ENCODE data around the gene TNIK. TPM values are rescaled to one million over a fixed set of nuclear protein-coding genes. Genes with fewer than 3 reads are reported as not detected.
"Not testable (repeated sequence)": the region's sequence is repeated elsewhere in the genome, so short reads cannot be mapped to it uniquely, and the experiment has no call there.

The TNIK gene
- total RNA-seq, 1 experiment from 2014 or later = 0.69 TPM

- BruUV-seq (replicated peaks) = no TSS peak
Observed at GRCh38 chr3:171384101-171384891, 75.9 kb downstream of the TNIK start.

GRCh38 chr3:171383206-171384018 is 76.8 kb downstream of the TNIK start:
- TF ChIP-seq EZH2 (IDR thresholded peaks at IDR 0.05; ENCODE audit: borderline replicate concordance, low read depth, low read length, poor library complexity, severe bottlenecking) (no peak), CTCF (conservative IDR thresholded peaks at IDR 0.05; ENCODE audit: low read depth, low read length) (no peak)
- Histone ChIP-seq H3K36me3 (ENCODE audit: insufficient read depth, low read length, poor library complexity, severe bottlenecking) (no peaks in the 10 kb centered on the region), H3K27ac (ENCODE audit: low read depth, low read length, poor library complexity, severe bottlenecking) (no peak overlapping the region), H3K9me3 (ENCODE audit: low read depth, low read length, poor library complexity, severe bottlenecking) (no peaks in the 10 kb centered on the region), H3K4me1 (ENCODE audit: insufficient read depth, low read length, poor library complexity, severe bottlenecking) (no peaks in the 10 kb centered on the region), H3K27me3 (replicated peaks; ENCODE audit: insufficient read depth, low read depth, low read length, poor library complexity) (peaks cover 5% of the 10 kb centered on the region), H3K4me3 (ENCODE audit: low read depth, low read length, poor library complexity, severe bottlenecking) (no peak overlapping the region)
- no TSS peak for BruUV-seq (replicated peaks)
- POLR2A ChIA-PET (ENCODE audit: low non-redundant PET) = no interaction called here
- intact Hi-C loops (cut with micrococcal nuclease; ENCODE audit: unreplicated experiment) = no loop called here
- CTCF ChIA-PET = no interaction called here
- DNase-seq (ENCODE audit: low spot score) = no peak

More at GRCh38 chr3:171384101-171384891, 75.9 kb downstream of the TNIK start:
- Histone ChIP-seq H3K9me3 (ENCODE audit: low read depth, low read length, poor library complexity, severe bottlenecking) (no peaks in the 10 kb centered on the region), H3K27ac (ENCODE audit: low read depth, low read length, poor library complexity, severe bottlenecking) (no peak overlapping the region), H3K36me3 (ENCODE audit: insufficient read depth, low read length, poor library complexity, severe bottlenecking) (no peaks in the 10 kb centered on the region), H3K4me3 (ENCODE audit: low read depth, low read length, poor library complexity, severe bottlenecking) (no peak overlapping the region), H3K27me3 (replicated peaks; ENCODE audit: insufficient read depth, low read depth, low read length, poor library complexity) (peaks cover 5% of the 10 kb centered on the region), H3K4me1 (ENCODE audit: insufficient read depth, low read length, poor library complexity, severe bottlenecking) (no peaks in the 10 kb centered on the region)
- ChIA-PET POLR2A (ENCODE audit: low non-redundant PET) (no interaction called here), CTCF (no interaction called here)
- DNase-seq (ENCODE audit: low spot score) = peak; percentile 38
- intact Hi-C loops (cut with micrococcal nuclease; ENCODE audit: unreplicated experiment) = no loop called here
- no peak for TF ChIP-seq EZH2 (IDR thresholded peaks at IDR 0.05; ENCODE audit: borderline replicate concordance, low read depth, low read length, poor library complexity, severe bottlenecking)
- no peak for TF ChIP-seq CTCF (conservative IDR thresholded peaks at IDR 0.05; ENCODE audit: low read depth, low read length)

- BruUV-seq (replicated peaks); H3K27me3 ChIP-seq (replicated peaks; ENCODE audit: insufficient read depth, low read depth, low read length, poor library complexity); CTCF ChIA-PET; POLR2A ChIA-PET (ENCODE audit: low non-redundant PET); H3K9me3 ChIP-seq (ENCODE audit: low read depth, low read length, poor library complexity, severe bottlenecking); H3K27ac ChIP-seq (ENCODE audit: low read depth, low read length, poor library complexity, severe bottlenecking); intact Hi-C loops (cut with micrococcal nuclease; ENCODE audit: unreplicated experiment); H3K36me3 ChIP-seq (ENCODE audit: insufficient read depth, low read length, poor library complexity, severe bottlenecking); H3K4me1 ChIP-seq (ENCODE audit: insufficient read depth, low read length, poor library complexity, severe bottlenecking); H3K4me3 ChIP-seq (ENCODE audit: low read depth, low read length, poor library complexity, severe bottlenecking): not testable (repeated sequence)
- peak; percentile 4 for DNase-seq (ENCODE audit: low spot score)
Observed at GRCh38 chr3:171382347-171382746, 77.9 kb downstream of the TNIK start.

All from A673 (cell line).